Measurements from ENCODE around the gene MEIS1.

GRCh38 chr2:66495788-66496640 lies 61.1 kb downstream of the MEIS1 start:
- TF ChIP-seq POLR2AphosphoS5 (IDR thresholded peaks at IDR 0.05; ENCODE audit: low read depth, low read length) (no peak), TAF1 (IDR thresholded peaks at IDR 0.05; ENCODE audit: borderline replicate concordance, low read depth, low read length) (no peak)

Measured in GM12892 (cell line).